ENCODE measurements around the gene ZP1.
A peak's percentile ranks its signal among the peaks of the same experiment; 100 is the strongest.

The ZP1 gene

GRCh38 chr11:60915248-60915914 lies 48.0 kb downstream of the ZP1 start:
- no peaks in the 10 kb centered on the region; the same call in 1 of the 2 replicates for H4K20me1 ChIP-seq (ENCODE audit: control insufficient read depth, insufficient read depth, low read depth, low read length)
- peak overlapping the region; percentile 88 for H3K4me3 ChIP-seq (ENCODE audit: low read length)
- peaks cover 48% of the 10 kb centered on the region for H3K36me3 ChIP-seq (ENCODE audit: control insufficient read depth, low read length)
- H3K4me1 ChIP-seq (ENCODE audit: control insufficient read depth, low read length) = peaks cover 75% of the 10 kb centered on the region
- H3K4me2 ChIP-seq (ENCODE audit: low read length) = peak overlapping the region; percentile 88
- no peaks in the 10 kb centered on the region for H3K27me3 ChIP-seq (ENCODE audit: control insufficient read depth, low read length)
- TF ChIP-seq CTCF (IDR thresholded peaks at IDR 0.05; ENCODE audit: low read depth, low read length, poor library complexity, severe bottlenecking) (peak; percentile 85), EZH2phosphoT487 (IDR thresholded peaks at IDR 0.05; ENCODE audit: borderline replicate concordance, low read length) (no peak)
- peak overlapping the region; percentile 75 for H3K27ac ChIP-seq (ENCODE audit: low read depth, low read length)
- H3F3A ChIP-seq (ENCODE audit: control insufficient read depth, insufficient read depth) = peaks cover 9% of the 10 kb centered on the region
- peaks cover 59% of the 10 kb centered on the region for H3K79me2 ChIP-seq (ENCODE audit: control insufficient read depth, low read length)
- H3K9me2 ChIP-seq (replicated peaks; ENCODE audit: control insufficient read depth, low read length) = no peaks in the 10 kb centered on the region
- 0 out of 2 replicates have a peak, but pooled peaks cover 4% of the 10 kb centered on the region for H3K9me3 ChIP-seq (ENCODE audit: control insufficient read depth, insufficient read depth, low read length)

- Histone ChIP-seq H3K27me3 (ENCODE audit: control insufficient read depth, low read length) (no peaks in the 10 kb centered on the region), H4K20me1 (ENCODE audit: control insufficient read depth, insufficient read depth, low read depth, low read length) (no peaks in the 10 kb centered on the region; the same call in 1 of the 2 replicates), H3K9me3 (ENCODE audit: control insufficient read depth, insufficient read depth, low read length) (no peaks in the 10 kb centered on the region), H3F3A (ENCODE audit: control insufficient read depth, insufficient read depth) (peaks cover 5% of the 10 kb centered on the region), H3K36me3 (ENCODE audit: control insufficient read depth, low read length) (peaks cover 57% of the 10 kb centered on the region), H3K27ac (ENCODE audit: low read depth, low read length) (no peak overlapping the region), H3K9me2 (replicated peaks; ENCODE audit: control insufficient read depth, low read length) (no peaks in the 10 kb centered on the region), H3K4me2 (ENCODE audit: low read length) (peak overlapping the region; percentile 88), H3K4me1 (ENCODE audit: control insufficient read depth, low read length) (peaks cover 61% of the 10 kb centered on the region), H3K79me2 (ENCODE audit: control insufficient read depth, low read length) (peaks cover 59% of the 10 kb centered on the region), H3K4me3 (ENCODE audit: low read length) (peak overlapping the region; percentile 9)
- TF ChIP-seq CTCF (IDR thresholded peaks at IDR 0.05; ENCODE audit: low read depth, low read length, poor library complexity, severe bottlenecking) (no peak), EZH2phosphoT487 (IDR thresholded peaks at IDR 0.05; ENCODE audit: borderline replicate concordance, low read length) (no peak)
Measured at GRCh38 chr11:60916669-60917206, 49.4 kb downstream of the ZP1 start.

- H4K20me1 ChIP-seq (ENCODE audit: control insufficient read depth, insufficient read depth, low read depth, low read length) = no peaks in the 10 kb centered on the region; the same call in 1 of the 2 replicates
- no peak overlapping the region for H3K27ac ChIP-seq (ENCODE audit: low read depth, low read length)
- H3K4me1 ChIP-seq (ENCODE audit: control insufficient read depth, low read length) = peaks cover 56% of the 10 kb centered on the region
- no peak overlapping the region for H3K4me3 ChIP-seq (ENCODE audit: low read length)
- no peaks in the 10 kb centered on the region for H3K9me2 ChIP-seq (replicated peaks; ENCODE audit: control insufficient read depth, low read length)
- H3K79me2 ChIP-seq (ENCODE audit: control insufficient read depth, low read length) = peaks cover 59% of the 10 kb centered on the region
- peak overlapping the region; percentile 88 for H3K4me2 ChIP-seq (ENCODE audit: low read length)
- peaks cover 62% of the 10 kb centered on the region for H3K36me3 ChIP-seq (ENCODE audit: control insufficient read depth, low read length)
- no peaks in the 10 kb centered on the region for H3K27me3 ChIP-seq (ENCODE audit: control insufficient read depth, low read length)
- H3F3A ChIP-seq (ENCODE audit: control insufficient read depth, insufficient read depth) = peaks cover under 1% of the 10 kb centered on the region; the same call in 1 of the 2 replicates
- no peaks in the 10 kb centered on the region for H3K9me3 ChIP-seq (ENCODE audit: control insufficient read depth, insufficient read depth, low read length)
- TF ChIP-seq CTCF (IDR thresholded peaks at IDR 0.05; ENCODE audit: low read depth, low read length, poor library complexity, severe bottlenecking) (no peak), EZH2phosphoT487 (IDR thresholded peaks at IDR 0.05; ENCODE audit: borderline replicate concordance, low read length) (no peak)
Measured at GRCh38 chr11:60917267-60917666, 49.9 kb downstream of the ZP1 start.

Data from DOHH2 (cell line).